B cell (primary cell): ENCODE measurements around the gene SCUBE1. TPM values are rescaled to one million over a fixed set of nuclear protein-coding genes. Genes with fewer than 3 reads are reported as not detected.

Experiments
- ATAC-seq: fragments of 200-7000 bp; cut with Tn5 transposase; one replicate; pipeline ENCODE4 v1.10.0; 2021; ENCODE audit warnings: low read depth, mild to moderate bottlenecking, moderate number of reproducible peaks, moderate library complexity
- CTCF ChIA-PET: fragments of 350-600 bp; sonication (Branson Sonifier 250); formaldehyde crosslinking; loops from one replicate; lab custom pipeline; 2021; ENCODE audit warnings: antibody characterized with exemption, inconsistent platforms; lab: Charles Lee
- POLR2A ChIA-PET: fragments of 350-600 bp; sonication (Branson Sonifier 250); formaldehyde crosslinking; loops from one replicate; lab custom pipeline; 2021; ENCODE audit warnings: antibody characterized with exemption; lab: Charles Lee
- DNase-seq: peaks from one replicate; pipeline ENCODE4 v3.0.0; 2013
- H2AFZ ChIP-seq: 2 replicates; pipeline ENCODE4 v1.6.1; 2012; ENCODE audit warnings: mild to moderate bottlenecking, low read depth, low read length; ENCODE audit not compliant: insufficient read depth, poor library complexity, severe bottlenecking
- H3K27ac ChIP-seq, 2 donors: 1 replicate in 1 of 2; 2 replicates in 1 of 2; pipeline ENCODE4 v1.5.1; 2012 to 2013; ENCODE audit warnings: low read length in 2 of 2, mild to moderate bottlenecking in 2 of 2, moderate library complexity in 1 of 2
- H3K27me3 ChIP-seq, 4 experiments: fragments of 200-600 bp in 1 of 4; sonication (generic) in 1 of 4; replicated peaks in 1 of 4; 1 replicate in 2 of 4; 2 replicates in 2 of 4; pipeline versions ENCODE4 v1.6.1 to v1.7.0; 2013 to 2016; ENCODE audit warnings: low read length in 3 of 4, mild to moderate bottlenecking in 2 of 4, mixed read lengths in 1 of 4, moderate library complexity in 1 of 4; ENCODE audit not compliant: insufficient read depth in 4 of 4, control insufficient read depth in 3 of 4; ENCODE audit errors: control extremely low read depth in 1 of 4
- H3K36me3 ChIP-seq, 2 experiments: replicated peaks in 1 of 2; 1 replicate in 1 of 2; 2 replicates in 1 of 2; pipeline versions ENCODE4 v1.6.1 to v1.7.1; 2013; ENCODE audit warnings: low read length in 1 of 2; ENCODE audit not compliant: insufficient read depth in 2 of 2, control insufficient read depth in 1 of 2; ENCODE audit errors: control extremely low read depth in 1 of 2, extremely low read depth in 1 of 2
- H3K4me1 ChIP-seq, 2 donors: fragments of 200-600 bp in 1 of 2; sonication (generic) in 1 of 2; 1 replicate in 1 of 2; 2 replicates in 1 of 2; pipeline versions ENCODE4 v1.5.1 to v1.6.1; 2013 to 2017; ENCODE audit warnings: low read length in 2 of 2; ENCODE audit not compliant: control insufficient read depth in 2 of 2, insufficient read depth in 2 of 2
- H3K4me2 ChIP-seq: replicated peaks from 2 replicates; pipeline ENCODE3; 2012; ENCODE audit warnings: mild to moderate bottlenecking, low read depth, low read length; ENCODE audit not compliant: poor library complexity, severe bottlenecking
- H3K4me3 ChIP-seq, 5 experiments: fragments of 200-600 bp in 1 of 5; sonication (generic) in 1 of 5; 1 replicate in 3 of 5; 2 replicates in 2 of 5; pipeline versions ENCODE4 v1.5.1 to v1.7.0; 2011 to 2016; ENCODE audit warnings: low read length in 4 of 5, mild to moderate bottlenecking in 4 of 5, low read depth in 2 of 5, control low read depth in 1 of 5, moderate library complexity in 1 of 5; ENCODE audit not compliant: insufficient read depth in 1 of 5; ENCODE audit errors: control extremely low read depth in 1 of 5, extremely low read depth in 1 of 5
- H3K79me2 ChIP-seq: fragments of 200-600 bp; sonication (generic); one replicate; pipeline ENCODE4 v1.6.0; 2016; ENCODE audit warnings: low read length; ENCODE audit not compliant: control insufficient read depth, insufficient read depth
- H3K9ac ChIP-seq: fragments of 200-600 bp; sonication (generic); 2 replicates; pipeline ENCODE4 v1.6.1; 2017; ENCODE audit warnings: mild to moderate bottlenecking, low read length, moderate library complexity
- H3K9me3 ChIP-seq, 3 donors: one replicate each; pipeline versions ENCODE4 v1.6.1 to v1.7.1; 2013; ENCODE audit warnings: low read length in 2 of 3; ENCODE audit not compliant: control insufficient read depth in 2 of 3, insufficient read depth in 1 of 3; ENCODE audit errors: control extremely low read depth in 1 of 3
- H4K20me1 ChIP-seq: 2 replicates; pipeline ENCODE4 v1.6.0; 2012; ENCODE audit warnings: mild to moderate bottlenecking, low read length; ENCODE audit not compliant: insufficient read depth, control insufficient read depth, poor library complexity, severe bottlenecking
- H3K27ac Mint-ChIP-seq: one replicate; pipeline ENCODE4 v1.8.0; 2021; ENCODE audit warnings: mixed read lengths
- H3K27me3 Mint-ChIP-seq: one replicate; pipeline ENCODE4 v1.8.0; 2021; ENCODE audit warnings: mixed read lengths
- H3K4me1 Mint-ChIP-seq: one replicate; pipeline ENCODE4 v1.8.0; 2021; ENCODE audit warnings: mixed read lengths
- H3K4me3 Mint-ChIP-seq: one replicate; pipeline ENCODE4 v1.8.0; 2021; ENCODE audit warnings: mixed read lengths
- H3K9me3 Mint-ChIP-seq: one replicate; pipeline ENCODE4 v1.8.0; 2022; ENCODE audit warnings: mixed read lengths; ENCODE audit not compliant: insufficient read depth
- EZH2 ChIP-seq: IDR thresholded peaks from 2 replicates; pipeline ENCODE4 v1.6.1; 2012; ENCODE audit warnings: borderline replicate concordance, low read depth, mild to moderate bottlenecking, moderate library complexity, low read length; ENCODE audit not compliant: insufficient read depth, poor library complexity, severe bottlenecking
- WGBS: methylation state at CpG from one replicate; pipeline ENCODE4 v1.1.5; 2013; ENCODE audit warnings: missing lambda C conversion rate; ENCODE audit not compliant: insufficient coverage; 5-methylcytosine and 5-hydroxymethylcytosine counted together
- intact Hi-C: fragments of 100-400 bp; cut with micrococcal nuclease; formaldehyde crosslinking; loops from one replicate; pipeline ENCODE4 v1.10.0; 2022
- polyA plus RNA-seq: library from polyadenylated mRNA; depleted of rRNA; stranded (reverse); fragments of >200 nt; gene quantifications from 2 replicates; pipeline ENCODE4 v1.2.3, GENCODE V29; 2012
- total RNA-seq, 2 donors: library from RNA; stranded (reverse); fragments of 120-200 nt in 1 of 2; gene quantifications; 1 replicate in 1 of 2; 2 replicates in 1 of 2; pipeline versions ENCODE4 v1.2.3 to v1.2.4, GENCODE V29; 2013 to 2022
- TF ChIP-seq, protein P1 (sequence below): fragments of 200-600 bp; IDR thresholded peaks from one replicate; pipeline ENCODE4 v1.8.0; 2022; ENCODE audit warnings: antibody characterized with exemption, mild to moderate bottlenecking

Gene SCUBE1
- total and polyA plus RNA-seq, 2 donors (not counting 1 experiment from before 2014, with no cell fraction given), result not detected

DNA sequence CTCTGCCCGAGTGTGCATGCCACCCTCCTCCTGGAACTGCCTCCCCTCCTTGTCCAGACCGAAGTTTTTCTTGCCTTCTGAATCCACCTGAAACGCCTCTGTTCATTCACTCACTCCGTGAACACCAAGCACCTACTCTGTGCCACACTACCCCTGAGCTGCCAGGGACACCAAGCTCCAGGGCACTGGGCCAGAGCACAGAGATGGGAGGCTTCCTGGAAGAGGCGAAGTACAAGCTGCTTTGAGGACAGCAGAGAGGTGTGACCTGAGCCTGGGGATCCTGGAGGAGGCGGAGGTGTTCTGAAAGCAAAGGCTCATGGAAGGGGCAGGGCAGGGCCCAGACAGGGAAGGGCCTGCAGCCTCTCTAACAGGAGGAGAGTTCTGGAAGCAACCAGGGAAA is 47.5 kb downstream of the SCUBE1 start:
- no peak overlapping the region for H3K4me3 ChIP-seq
- H3K27me3 Mint-ChIP-seq, result peaks cover 4% of the 10 kb centered on the region
- H3K4me2 ChIP-seq, result no peak overlapping the region
- no peaks in the 10 kb centered on the region for H4K20me1 ChIP-seq
- H3K79me2 ChIP-seq, result no peaks in the 10 kb centered on the region
- DNase-seq (no peak), ATAC-seq (no peak)
- H2AFZ ChIP-seq, result no peak overlapping the region
- H3K4me1 ChIP-seq, result no peaks in the 10 kb centered on the region
- H3K36me3 ChIP-seq, result no peaks in the 10 kb centered on the region
- H3K27ac ChIP-seq, result no peak overlapping the region
- ChIA-PET POLR2A (no interaction called here), CTCF (no interaction called here)
- no peaks in the 10 kb centered on the region for H3K9me3 ChIP-seq
- TF ChIP-seq, protein P1, sequence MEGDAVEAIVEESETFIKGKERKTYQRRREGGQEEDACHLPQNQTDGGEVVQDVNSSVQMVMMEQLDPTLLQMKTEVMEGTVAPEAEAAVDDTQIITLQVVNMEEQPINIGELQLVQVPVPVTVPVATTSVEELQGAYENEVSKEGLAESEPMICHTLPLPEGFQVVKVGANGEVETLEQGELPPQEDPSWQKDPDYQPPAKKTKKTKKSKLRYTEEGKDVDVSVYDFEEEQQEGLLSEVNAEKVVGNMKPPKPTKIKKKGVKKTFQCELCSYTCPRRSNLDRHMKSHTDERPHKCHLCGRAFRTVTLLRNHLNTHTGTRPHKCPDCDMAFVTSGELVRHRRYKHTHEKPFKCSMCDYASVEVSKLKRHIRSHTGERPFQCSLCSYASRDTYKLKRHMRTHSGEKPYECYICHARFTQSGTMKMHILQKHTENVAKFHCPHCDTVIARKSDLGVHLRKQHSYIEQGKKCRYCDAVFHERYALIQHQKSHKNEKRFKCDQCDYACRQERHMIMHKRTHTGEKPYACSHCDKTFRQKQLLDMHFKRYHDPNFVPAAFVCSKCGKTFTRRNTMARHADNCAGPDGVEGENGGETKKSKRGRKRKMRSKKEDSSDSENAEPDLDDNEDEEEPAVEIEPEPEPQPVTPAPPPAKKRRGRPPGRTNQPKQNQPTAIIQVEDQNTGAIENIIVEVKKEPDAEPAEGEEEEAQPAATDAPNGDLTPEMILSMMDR, result no peak
- TF ChIP-seq EZH2, result no peak
- no peaks in the 10 kb centered on the region for H3K4me1 Mint-ChIP-seq
- H3K9ac ChIP-seq, result no peak overlapping the region
- no peak overlapping the region for H3K27ac Mint-ChIP-seq
- no peaks in the 10 kb centered on the region for H3K9me3 Mint-ChIP-seq
- intact Hi-C loops, result no loop called here
- 86% methylated on average over 6 of the region's 6 CpGs for WGBS
- no peak overlapping the region for H3K4me3 Mint-ChIP-seq
- no peaks in the 10 kb centered on the region for H3K27me3 ChIP-seq

DNA sequence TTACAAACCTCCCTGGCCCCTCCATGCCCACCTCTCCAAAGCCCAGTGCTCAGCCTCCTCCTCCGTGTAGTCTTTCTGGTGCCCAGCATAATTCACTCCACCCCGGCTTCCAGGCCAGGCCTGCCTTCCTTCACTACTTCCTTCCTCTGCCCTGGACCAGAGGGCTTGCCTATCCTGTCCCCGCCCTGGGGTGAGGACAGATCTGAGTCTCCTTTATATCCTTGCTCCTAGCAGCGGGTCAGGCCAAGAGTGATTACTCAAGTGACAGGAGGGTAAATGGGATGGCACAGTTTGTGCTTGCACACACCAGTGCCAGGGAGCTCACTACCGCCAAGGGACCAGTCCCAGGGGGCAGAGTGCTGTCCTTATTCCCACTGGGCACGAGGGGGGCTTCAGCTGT is 48.0 kb downstream of the SCUBE1 start:
- Mint-ChIP-seq H3K4me3 (no peak overlapping the region), H3K27ac (no peak overlapping the region), H3K4me1 (no peaks in the 10 kb centered on the region), H3K9me3 (no peaks in the 10 kb centered on the region), H3K27me3 (peaks cover 4% of the 10 kb centered on the region)
- no peak overlapping the region for H2AFZ ChIP-seq
- H3K27me3 ChIP-seq, result no peaks in the 10 kb centered on the region
- H4K20me1 ChIP-seq, result no peaks in the 10 kb centered on the region
- H3K9ac ChIP-seq, result no peak overlapping the region
- H3K79me2 ChIP-seq, result no peaks in the 10 kb centered on the region
- POLR2A ChIA-PET, result no interaction called here
- intact Hi-C loops, result no loop called here
- WGBS, result 84% methylated on average over 6 of the region's 6 CpGs
- H3K9me3 ChIP-seq, result no peaks in the 10 kb centered on the region
- no peak overlapping the region for H3K4me2 ChIP-seq
- ATAC-seq (no peak), DNase-seq (no peak)
- no peaks in the 10 kb centered on the region for H3K36me3 ChIP-seq
- H3K27ac ChIP-seq, result no peak overlapping the region
- H3K4me3 ChIP-seq, result no peak overlapping the region
- CTCF ChIA-PET, result no interaction called here
- no peaks in the 10 kb centered on the region for H3K4me1 ChIP-seq
- TF ChIP-seq, protein P1, result no peak
- no peak for TF ChIP-seq EZH2
